ENCODE data around the gene DNAJC22. TPM values are rescaled to one million over a fixed set of nuclear protein-coding genes. Genes with fewer than 3 reads are reported as not detected.

DNAJC22 gene
- total RNA-seq, 1 donor from 2014 or later = not detected

DNA sequence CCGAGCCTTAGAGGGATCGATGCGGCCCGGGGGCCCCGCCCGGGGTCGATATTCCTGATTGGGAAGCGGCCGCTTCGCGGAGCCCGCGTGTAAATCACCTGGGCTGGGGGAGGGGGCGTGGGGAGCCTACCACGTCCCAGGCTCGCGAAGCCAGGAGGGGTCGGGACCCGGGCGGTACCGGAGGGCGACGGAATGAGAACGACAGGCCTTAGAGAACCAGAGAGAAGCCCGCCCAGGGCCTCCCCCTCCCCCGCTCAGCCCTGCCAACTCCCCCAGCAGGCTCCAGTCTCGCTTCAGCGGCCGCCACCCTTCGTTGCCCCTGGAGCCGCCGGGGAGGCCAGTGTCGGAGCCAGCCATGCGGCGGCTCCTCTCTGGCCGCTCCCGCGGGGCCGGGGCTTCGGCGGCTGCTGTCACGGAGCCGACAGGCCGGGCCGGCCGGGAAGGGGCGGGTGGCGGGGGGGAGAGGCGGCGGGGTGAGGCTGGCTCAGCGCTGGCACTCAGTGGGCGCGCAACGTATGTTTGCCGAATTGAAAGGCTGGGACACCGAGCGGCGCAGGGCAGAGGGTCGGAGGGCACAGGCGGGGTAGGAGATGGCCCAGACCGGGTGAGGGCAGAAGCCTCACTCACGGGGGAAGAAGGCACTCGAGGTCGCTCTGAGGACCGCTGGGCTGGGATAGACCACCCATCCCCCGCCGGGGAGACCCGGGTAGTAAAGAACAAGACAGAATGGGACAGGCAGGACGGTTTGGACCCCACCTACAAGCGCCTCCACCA, 1.4 kb upstream of the DNAJC22 start:
- no peak for DNase-seq

DNA sequence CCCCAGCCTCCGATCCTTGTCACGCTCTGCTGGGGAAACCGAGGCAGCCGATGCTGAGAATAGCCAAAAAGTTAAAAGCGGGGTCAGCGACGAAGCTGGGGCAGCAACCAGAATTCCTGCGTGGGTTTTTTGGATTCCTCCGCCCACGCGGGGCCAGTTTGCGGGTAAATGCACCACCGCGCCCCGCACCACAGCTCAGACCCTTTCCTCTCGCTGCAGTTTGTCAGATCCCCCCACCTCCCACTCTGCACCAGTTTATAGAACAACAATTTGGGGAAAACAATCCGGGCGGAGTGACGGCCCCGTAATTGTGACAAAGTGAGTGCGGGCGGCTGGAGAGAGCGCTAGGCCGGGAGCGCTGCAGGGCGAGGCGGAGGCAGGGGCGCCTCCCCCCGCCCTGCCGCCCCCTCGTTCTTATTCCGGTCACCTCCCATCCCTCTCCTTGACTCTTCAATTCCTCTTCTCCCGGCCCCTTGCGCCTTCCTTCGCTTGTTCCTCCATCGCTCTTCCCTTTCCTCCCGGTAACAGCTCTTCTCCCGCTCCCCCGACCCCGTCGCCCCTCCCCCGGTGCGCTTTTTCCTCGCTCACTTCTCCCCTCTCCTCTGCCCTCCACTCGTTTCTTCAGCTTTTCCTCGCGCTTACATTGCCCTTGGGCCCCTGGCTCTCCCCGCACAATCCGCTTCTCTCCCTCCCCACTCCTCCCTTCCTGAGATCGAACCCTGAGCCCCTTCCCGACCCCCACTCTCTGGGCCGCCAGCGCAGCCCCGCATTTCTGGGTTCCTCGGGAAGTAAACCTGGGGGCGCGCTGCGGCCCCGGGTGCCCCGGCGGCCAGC, 646 bp upstream of the DNAJC22 start:
- no peak for DNase-seq

DNA sequence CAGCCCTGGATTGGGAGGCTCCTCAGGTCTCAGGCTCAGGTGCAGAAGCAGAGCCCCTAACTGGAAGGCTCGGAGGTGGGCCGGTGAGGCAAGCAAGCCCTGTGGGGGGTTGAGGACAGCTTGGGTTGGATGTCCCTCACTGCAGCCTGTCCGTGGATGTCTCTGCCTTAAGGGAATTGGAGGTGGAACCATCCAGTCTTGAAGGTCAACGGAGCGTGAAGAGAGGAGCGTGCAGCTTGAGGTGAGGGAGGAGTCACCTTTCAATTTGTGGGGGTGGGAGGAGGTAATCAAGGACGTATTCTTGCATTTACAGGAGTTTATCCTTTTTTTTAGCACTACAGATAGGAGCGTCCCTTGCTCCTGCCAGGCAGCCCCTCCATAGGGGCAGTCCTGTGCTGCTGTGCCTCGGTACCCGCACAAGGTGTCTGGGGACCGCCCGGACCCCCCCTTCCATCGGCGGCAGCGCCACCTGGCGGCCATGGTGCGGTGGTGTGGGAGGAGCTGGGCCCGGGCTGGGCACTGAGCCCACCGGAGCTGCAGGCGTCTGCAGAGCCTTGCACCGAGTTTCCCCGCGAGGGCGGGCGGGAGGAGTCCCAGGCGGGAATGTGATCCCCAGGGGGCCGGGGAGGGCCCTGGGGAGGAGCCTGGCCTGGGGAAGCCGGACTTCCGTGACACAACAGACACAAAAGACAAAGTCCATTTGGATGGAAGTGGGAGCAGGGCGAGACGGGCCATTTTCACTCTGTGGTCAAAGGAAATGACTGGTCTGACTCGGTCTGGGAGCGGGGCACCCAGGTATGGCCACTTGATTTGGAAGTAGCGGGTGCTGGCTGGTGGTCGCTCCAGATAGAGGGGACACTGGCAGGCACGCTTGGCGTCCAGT, 864 bp downstream of the DNAJC22 start:
- DNase-seq = peak; percentile 83

DNA sequence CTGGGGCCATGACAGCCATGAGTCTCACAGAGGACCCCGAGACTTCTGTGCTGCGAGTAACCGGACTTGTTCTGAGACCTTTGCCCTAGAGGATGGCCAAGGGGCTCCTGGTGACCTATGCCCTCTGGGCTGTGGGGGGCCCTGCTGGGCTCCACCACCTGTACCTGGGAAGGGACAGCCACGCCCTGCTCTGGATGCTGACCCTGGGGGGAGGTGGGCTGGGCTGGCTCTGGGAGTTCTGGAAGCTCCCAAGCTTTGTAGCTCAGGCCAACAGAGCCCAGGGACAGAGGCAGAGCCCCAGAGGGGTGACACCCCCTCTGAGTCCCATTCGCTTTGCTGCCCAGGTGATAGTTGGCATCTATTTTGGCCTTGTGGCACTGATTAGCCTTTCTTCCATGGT, 2.1 kb downstream of the DNAJC22 start:
- no peak for DNase-seq

GRCh38 chr12:49349266-49349665, 2.6 kb downstream of the DNAJC22 start:
- no peak for DNase-seq

- no peak for DNase-seq
These were observed 5.7 kb downstream of the DNAJC22 start for GRCh38 chr12:49352351-49352750.

- DNase-seq = no peak
These were observed 9.2 kb downstream of the DNAJC22 start for GRCh38 chr12:49355913-49356312.

DNA sequence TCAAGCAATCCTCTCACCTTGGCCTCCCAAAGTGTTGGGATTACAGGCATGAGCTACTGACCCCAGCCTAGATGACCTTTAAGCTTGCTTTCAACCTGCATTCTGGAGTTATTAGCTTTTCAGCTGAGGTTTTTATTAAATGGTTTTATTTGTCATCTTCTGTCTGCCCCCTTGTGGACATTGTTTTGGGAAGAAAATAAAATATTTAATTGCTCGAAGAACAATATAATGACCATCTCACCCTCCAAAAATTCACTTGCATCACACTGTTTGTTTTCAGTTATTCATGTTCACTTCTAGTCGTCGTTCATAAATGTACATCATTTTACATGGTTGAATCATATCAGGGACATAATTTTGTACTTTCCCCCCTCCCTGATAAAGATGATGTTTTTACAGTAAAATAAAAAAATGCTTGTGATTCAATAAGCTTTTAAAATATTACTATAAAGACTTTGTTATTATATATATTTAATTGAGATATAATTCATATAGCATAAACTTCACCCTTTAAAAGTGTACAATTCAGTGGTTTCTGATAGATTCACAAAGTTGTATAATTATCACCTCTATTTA, 10.5 kb downstream of the DNAJC22 start:
- no peak for DNase-seq

DNA sequence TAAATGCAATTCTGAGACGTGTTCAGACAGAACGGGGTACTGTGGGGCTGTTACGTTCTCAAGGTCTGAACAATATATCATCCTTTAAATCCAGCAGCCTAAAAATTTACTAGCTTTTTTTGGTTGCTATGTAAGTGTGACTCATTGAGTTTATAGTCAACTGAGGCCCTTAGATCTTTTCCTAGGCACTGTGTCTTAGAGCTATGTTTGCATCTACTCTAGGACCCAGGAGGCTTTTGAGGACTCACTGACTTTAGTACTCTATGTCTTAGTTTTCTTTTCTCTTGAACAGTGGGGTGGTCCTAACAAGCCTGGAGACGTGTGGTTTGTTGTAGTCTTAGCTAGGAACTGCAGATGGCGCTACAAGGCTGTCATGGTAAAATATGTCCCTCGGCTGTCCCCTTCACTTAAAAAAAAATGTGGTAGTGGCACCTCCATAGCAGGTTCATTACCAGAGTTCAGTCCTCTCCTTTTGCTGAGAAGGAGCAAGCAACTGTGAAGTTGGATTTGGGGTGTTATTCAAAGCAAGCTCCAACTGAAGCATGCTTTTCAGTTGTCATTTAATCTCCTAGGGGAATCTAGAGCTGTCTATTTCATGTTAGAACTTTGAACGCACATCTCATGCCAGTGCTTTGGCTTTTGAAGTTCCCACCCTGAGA, 11.9 kb downstream of the DNAJC22 start:
- DNase-seq = peak; percentile 87

DNA sequence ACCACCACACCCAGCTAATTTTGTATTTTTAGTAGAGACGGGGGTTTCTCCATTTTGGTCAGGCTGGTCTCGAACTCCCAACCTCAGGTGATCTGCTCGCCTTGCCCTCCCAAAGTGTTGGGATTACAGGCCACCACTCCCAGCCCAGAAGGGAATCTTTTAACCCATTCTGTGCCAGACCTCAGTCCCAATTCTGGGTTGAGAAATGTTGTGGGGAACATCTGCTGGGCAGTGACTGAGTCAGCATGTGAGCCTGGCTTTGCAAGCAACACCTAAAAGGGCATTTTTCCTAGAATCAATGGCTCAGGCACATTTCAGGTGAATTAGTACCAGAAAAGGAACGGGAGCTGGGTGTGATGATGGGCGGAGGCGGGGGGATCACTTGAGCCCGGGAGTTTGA, 13.0 kb downstream of the DNAJC22 start:
- DNase-seq = no peak

GRCh38 chr12:49362077-49362476, 15.4 kb downstream of the DNAJC22 start:
- DNase-seq = no peak

GRCh38 chr12:49364989-49365388, 18.3 kb downstream of the DNAJC22 start:
- no peak for DNase-seq

DNA sequence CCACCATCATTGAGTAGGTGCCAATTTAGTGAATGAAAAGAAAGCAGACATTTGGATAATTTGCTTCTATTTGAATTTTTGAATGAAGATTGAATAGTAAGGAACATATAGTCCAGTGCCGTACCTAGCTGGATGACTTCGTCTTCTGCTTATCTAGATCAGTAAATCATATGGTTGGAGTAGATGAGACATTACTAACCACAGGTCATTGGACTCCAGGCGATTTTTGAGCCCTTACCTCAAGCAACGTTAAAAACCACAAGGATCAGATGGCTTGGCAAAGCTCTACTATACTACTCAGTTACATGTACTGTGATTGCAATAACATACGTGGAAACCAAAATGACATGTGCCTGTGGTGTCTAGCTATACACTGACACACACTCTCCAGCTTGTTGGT, 18.9 kb downstream of the DNAJC22 start:
- no peak for DNase-seq

DNA sequence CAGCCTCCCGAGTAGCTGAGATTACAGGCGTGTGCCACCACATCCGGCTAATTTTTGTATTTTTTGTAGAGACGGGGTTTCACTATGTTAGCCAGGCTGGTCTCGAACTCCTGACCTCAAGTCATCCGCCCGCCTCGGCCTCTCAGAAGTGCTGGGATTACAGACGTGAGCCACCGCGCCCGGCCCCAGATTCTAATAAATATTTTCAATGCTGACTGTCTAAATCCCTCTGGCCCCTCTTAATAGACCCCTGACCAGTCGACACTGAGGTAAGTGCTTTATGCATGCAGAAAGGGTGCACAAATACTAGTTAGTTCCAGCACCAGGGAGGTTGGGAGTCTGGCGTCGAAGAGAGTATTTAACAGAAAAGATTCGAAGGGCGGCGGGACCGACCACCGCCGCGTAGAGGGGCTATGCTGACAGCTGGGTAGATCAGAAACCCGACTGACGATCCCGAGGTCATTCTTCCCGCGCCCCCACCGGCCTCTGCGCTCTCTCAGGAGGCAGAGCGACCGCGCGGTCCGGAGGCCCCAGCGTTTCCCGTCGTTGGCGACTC, 19.5 kb downstream of the DNAJC22 start:
- DNase-seq = no peak

DNA sequence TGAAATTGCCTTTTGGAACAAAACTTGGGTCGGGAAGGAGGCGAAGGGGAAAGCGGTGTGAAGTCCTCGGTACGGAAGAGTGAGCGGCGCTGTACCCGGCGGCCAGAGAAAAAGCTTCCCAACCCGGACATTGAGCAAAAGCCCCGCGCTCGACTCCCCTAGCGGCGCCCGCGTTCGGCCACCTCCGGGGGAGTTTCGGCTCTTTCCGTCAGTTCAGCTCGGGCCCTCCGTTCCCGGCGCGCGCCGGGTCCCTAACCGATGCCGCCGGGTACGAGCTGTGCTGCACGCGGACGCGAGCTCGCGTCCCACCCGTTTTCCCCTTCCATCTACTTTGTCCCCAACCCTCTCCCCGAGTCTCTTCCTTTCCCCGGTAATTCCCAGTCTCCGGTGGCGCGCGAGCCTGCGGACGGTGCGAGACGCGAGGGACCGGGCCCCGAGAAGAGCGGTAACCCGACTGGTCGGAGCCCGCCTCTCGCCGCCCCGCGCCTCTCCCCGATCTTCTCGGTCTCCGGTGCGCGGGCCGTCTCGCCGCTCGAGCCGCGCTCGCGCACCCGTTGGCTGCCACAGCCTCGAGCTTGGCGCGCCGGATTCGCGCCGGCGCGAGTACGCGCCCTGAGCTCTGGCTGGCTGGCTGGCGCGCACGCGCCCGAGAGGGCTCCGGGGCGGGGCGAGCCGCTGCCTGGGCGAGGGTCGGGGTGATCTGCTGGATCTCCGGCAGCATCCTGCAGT, 20.1 kb downstream of the DNAJC22 start:
- DNase-seq = peak; percentile 98

- DNase-seq = peak; percentile 64
These were observed 20.9 kb downstream of the DNAJC22 start, which contains the start of gene SPATS2 for GRCh38 chr12:49367381-49368239. TSS of gene SPATS2 (plus strand) at chr12:49367462. CDS start at chr12:49461013, 93,551 bp downstream.

DNA sequence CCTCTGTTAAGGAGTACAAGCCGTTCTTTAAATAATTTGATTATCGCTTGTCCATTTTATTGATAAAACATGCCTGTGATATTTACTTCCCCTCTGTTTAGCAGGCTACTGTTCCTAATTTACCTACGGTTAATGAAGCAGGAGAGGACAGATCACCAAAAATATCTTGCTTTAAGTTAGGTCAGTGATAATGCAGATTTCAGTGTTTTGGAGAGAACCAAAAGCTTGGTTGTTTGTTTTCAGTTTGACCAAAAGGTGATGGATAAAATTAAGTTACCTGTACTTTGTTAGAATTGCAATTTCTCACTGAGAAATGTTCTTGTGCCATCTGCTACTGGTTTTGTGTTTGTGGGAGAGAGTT, 21.5 kb downstream of the DNAJC22 start:
- DNase-seq = no peak

GRCh38 chr12:49369411-49370145, 22.9 kb downstream of the DNAJC22 start:
- DNase-seq = peak; percentile 56

DNA sequence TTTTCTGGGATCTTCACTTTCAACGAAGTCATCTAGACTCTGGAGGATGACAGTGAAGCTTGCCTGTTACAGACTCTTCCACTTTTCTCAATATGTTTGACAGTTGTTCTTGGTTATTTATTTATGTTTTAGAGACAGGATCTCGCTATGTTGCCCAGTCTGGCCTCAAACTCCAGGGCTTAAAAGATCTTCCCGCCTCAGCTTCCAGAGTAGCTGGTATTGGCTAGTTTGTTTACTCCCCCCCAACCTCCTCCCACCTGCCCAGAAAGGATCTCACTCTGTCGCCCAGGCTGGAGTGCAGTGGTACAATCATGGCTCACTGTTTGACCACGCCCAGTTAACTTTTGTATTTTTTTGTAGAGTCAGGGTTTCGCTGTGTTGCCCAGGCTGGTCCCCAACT, 23.9 kb downstream of the DNAJC22 start:
- DNase-seq = no peak

Data from tongue (tissue), 2 donors.